Measurements from ENCODE around the gene POU2F3.

POU2F3 gene

DNA sequence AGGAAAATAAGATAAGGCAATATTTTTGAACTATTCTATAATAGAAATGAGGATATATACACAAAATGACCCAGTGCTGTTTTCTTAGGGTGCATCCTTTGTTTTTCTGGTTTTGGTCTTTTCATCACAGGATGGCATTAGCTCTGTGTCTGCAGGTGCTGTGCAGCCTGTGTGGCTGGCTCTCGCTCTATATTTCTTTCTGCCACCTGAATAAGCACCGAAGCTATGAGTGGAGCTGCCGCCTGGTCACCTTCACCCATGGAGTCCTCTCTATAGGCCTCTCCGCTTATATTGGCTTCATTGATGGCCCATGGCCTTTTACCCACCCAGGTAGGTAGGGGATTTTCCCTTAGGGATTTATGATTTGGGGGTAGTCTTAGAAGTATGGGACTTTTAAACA is 87.4 kb downstream of the POU2F3 start:
- no peak for DNase-seq

DNA sequence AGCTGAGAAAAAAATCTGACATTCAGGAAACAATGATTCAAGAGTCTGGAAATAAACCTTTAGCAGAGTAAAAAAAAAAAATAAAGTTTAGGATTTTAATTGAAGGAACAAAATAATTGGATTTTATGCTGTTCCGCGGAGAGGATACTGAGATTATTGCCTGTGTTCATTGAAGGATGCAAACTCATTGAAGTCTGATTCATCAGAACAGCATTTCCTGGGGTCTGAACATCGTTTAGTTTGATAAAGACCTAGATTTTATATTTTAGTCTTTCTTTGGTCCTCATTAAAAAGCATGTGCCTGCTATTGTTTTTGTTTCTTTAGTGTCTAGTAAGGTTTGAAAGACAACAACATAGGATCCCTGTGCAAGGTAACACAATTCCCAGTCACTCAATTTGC is 89.6 kb downstream of the POU2F3 start:
- no peak for DNase-seq

DNA sequence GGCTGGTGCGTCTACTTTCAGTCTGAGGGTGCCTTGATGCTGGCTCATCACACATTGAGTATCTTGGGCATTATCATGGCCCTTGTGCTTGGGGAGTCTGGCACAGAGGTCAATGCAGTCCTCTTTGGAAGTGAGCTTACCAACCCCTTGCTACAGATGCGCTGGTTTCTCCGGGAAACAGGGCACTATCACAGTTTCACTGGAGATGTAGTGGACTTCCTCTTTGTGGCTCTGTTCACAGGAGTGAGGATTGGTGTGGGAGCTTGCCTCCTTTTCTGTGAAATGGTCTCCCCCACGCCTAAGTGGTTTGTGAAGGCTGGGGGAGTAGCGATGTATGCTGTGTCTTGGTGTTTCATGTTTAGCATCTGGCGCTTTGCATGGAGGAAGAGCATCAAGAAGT is 90.1 kb downstream of the POU2F3 start:
- no peak for DNase-seq

DNA sequence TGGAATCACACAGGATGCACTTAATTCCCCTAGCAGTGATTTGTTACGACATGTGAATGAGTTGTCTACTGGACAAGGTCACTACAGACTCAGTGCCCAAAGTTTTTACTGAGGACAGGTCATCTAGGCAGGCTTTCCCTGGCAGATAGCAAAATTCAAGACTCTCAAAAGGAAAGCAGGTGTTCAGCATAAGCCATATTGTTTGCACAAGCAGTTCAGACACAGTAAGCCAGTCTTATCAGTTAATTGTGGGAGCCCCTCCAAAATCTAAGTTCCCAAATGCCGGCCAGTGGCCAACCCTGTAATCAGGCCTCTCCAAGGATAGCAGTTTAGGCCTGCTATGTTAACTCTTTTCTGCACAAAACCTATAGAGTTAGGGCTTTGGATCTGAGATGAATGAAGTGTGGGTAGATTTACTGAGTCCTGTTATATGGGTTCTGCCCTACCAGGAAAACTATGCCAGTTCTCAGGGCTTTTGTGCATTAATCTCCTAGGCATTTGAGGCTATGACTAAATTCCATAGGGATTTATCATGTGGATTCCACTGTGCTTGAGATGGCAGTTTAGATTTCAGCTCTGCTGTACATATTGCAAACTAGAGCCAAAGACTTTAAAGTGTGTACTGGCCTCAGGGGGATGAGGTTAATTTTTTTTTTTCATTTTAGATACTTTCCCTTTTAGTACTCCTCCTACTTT is 91.5 kb downstream of the POU2F3 start:
- no peak for DNase-seq

DNA sequence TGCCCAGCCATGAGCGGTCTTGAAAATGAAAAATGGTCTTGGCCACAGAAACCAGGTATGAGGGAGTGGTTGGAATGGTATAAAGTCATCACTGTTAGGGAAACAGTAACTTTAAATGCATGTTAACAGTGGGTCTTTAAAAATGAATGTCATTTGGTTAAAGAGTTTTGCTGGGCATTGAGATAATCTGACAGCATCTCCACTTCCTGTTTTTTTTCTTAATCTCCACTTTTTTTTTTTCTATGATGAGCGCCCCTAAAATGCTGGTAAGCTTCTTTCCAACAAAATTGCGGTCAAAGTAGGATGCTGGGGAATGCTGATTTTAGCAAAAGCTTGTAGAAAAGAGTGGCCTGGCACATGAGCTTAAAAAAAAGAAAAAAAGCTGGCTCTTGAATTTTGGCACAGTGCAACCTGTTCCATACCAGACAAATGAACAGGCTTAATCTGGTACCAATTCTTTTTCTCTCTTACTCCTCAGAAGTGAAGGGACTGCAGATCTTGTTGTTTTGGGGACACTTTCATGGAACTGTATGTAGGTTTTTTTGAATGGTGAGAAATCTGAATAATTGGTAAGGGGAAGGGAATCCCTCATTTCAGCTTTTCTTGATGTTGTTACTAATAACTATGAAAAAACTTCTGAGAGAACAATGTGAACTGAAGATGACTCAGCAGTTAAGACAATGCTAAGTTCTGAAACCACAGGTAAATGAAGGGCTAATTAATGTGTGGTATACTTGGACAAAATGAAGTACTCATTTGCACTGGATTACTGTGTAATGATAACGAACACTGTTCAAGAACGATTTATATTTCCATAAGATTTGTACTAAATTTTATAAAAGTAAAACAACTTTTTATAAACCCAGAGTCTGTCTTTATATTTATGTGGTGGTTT is 93.1 kb downstream of the POU2F3 start:
- no peak for DNase-seq

DNA sequence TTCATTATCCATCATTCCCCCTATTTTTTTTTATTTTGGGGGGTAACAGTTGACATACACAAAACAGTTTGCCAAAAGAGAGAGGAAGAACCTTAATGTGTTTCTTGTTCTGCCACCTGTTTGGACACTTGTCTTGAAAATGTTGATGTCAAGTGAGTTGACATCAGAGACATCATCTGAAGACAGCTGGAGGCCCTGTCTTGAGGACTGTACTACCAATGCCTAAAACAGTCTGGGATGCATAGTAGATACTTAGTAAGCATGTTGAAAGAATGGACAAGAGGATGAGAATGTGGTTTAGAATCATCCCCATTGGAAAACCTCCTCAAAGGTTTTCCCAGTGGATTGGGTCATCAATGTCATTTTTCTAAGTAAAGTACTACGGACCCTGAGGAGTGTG is 93.9 kb downstream of the POU2F3 start:
- DNase-seq, result no peak

DNA sequence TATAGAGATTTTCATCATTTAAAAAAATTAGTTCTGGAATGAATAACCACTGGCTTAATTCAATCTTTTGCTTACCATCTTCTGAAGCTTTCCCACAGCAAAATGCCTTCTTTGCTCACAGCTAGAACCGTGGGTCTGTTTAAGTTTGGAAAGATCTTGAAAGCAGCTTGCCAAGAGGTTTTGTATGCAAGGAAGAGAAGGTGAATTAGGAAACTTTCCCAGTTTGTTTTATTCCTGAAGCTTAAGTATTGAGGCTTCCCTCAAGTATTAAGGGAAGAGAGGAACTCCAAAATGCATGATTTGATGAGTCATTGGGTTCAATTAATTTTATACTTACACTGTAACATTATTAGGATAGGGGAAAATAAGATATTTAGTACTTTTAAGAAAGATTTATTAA is 94.4 kb downstream of the POU2F3 start:
- no peak for DNase-seq

DNA sequence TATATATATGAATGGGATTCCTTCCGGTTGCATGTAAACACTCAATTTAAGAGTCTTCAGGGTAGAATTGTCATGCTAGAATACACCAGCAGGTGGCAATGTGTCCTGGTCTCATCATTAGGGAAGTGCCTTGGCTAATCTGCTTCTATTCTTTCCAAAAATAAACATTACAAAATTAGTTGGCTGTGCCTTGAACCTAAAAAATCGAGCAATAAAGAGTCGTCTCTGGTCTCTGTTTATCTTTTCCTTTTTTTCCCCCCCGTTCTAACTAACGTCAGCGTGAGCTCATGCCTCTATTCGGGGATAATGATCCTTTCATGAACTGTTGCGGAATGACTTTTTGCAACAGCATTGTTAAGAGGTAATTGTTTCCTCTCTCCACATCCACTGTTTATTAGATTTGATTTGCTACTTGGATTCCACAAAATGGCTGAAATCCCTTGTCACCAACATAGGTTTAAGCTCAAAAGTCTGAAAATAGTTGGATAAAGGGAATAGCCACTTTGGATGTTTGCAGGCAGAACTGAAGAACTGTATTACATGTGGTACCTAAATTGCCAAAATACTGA is 95.0 kb downstream of the POU2F3 start:
- peak; percentile 86 for DNase-seq

DNA sequence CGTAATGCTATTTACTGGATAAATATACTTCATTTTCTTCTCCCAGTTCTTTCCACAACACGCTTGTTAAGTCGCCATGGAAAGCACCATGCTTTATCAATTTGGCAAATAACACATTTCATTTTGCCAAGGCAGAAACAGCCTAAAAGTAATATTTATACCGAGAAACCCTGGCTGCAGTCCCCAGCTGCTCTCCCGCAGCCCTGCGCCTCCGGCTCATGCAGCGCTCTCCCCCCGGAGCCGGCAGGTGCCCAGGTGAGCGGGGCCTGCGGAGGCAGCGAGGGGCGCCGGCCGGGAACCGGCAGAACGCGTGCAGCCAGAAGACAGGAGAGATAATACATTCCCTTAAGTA is 95.6 kb downstream of the POU2F3 start:
- peak; percentile 47 for DNase-seq

DNA sequence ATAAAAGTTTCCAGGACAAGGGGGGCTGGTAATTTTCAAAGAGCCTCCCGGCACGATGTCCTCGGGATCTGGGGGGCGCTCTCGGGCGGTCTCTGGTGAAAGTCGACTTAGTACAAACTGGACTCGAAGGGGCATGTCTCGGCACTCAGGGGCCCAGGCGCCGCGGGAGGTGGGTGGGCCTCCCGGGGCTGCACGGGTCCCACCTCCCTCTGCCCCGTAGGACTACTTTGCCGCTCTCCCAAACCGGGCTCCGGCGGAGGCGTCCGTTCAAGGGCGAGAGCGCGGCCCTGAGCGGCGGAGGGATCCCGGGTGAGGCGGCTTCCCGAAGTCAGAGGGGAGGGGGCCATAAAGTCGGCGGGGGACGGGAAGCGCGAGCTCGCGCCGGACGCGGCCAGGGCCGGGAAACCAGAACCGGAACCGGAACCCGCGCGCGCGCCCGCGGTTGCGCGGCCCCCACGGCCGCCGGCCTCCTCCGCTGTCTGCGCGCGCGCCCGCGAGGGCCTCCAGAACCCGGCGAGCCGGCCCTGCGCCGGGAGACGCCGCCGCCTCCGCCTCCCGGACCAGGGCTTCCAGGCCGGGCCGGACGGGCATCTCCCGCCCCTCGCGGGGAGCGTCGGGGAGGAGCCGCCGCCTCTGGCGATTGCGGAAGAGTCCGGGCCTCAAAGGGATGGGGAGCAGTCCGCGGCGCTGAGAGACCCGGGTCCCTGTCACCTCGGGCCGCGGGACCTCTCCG is 96.1 kb downstream of the POU2F3 start, which contains the start of gene ARHGEF12:
TSS of gene ARHGEF12 (plus strand) at position 506 of the 733 bp plus-strand sequence. CDS start 831 bp downstream, outside the sequence.
- DNase-seq, result peak; percentile 76

DNA sequence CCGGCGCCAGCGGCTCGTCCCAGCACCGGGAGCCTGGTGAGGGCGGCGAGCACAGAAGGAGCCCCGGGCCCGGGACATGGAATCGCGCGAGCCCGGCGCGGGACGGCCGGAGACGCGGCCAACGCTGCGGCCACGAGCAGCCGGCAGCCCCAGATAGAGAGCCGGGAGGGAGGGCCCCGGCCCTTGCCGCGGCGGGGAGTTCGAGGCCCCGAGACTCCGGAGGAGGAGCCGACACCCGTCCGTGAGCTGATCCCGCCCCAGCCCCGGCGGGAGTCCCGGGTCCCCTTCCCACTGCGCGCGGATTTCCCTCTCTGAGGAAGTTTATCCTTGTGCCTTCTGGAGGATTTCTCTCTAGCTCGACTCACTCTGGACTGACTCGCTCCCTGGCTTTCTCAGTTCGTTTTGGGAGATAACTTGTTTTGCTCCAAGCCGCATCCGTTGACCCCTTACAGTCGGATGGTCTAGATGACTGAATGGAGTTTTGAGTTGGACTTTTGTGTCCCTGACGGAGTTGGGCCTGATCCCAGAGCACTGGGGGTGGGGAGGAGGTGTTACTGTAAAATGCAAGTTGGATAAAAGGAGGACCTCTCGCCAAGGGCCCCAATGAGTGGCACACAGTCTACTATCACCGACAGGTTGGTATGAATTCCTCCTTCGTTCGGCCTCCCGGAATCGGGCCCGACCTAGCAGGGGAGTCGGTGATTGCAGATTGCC is 96.9 kb downstream of the POU2F3 start:
- DNase-seq, result no peak

DNA sequence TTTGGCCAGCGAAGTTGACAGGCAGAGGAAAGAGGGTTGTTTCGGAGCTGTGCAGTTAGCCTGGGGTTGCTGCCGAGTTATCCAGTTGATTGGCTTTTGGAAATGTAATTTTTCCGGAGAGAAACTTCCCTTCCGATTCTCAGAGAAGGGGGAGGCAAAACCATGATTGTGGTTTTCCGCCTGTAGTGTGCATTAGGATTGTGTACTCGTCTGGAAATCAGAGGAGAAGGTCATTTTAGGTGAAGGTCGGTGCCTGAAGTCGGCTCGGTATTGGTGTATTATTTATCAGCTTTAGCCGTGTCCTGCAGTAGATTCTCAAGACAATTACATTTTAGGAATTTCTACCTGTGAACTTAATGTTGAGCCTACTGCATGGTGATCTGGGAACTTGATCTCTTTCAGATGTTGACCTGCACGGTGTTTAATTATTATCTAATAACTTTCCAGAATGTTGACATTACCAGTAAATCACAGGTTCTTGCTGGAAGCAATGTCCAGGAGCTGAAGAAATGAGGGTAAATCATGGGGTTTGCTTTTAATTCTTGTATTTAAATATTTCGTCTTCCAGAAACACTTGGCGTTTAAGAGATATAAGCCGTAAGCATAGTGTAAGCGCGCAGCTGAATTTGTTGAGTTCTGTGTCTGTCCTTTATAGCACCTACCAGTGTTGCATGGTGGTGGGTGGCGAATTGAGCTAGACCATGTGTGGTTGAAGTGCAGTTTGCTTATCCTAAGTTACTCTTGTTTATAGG is 97.6 kb downstream of the POU2F3 start:
- peak; percentile 12 for DNase-seq

DNA sequence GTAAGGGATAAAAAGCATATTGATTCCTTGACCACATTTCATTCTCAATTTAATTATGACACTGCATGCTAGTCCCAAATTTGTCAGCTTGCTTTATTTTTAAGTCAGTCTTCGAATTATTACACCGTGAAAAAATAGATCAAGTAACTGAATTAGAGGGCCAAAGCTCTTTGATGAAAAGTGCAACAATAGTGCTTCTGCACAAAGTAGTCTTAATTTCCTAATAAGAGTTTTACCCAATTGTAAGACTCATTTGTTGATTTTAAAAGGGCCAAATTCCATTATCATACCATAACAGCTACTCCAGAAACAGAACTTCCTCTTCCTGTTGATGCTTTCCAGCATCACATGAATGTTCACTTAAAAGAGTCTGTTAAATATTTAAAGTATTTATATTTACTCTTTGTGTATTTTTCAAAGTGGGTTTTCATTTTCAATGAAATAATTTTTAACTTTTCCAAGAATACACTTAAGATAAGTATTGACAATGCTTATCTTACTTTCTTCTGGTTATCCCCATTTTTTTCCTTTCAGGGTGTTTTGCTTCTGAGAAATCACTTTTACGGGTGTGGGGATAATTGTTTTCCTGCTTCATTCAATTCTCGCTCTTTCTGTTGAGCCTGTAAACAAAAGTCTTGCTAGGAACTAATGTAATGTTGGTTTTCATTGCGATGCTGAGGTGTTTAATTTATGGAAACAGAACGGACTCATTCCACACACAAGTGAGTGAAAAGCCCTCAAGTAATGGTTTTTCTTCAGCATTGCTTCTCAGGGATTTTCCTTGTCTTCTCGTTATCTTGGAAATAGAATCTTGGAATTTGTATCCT is 98.4 kb downstream of the POU2F3 start:
- DNase-seq, result no peak

DNA sequence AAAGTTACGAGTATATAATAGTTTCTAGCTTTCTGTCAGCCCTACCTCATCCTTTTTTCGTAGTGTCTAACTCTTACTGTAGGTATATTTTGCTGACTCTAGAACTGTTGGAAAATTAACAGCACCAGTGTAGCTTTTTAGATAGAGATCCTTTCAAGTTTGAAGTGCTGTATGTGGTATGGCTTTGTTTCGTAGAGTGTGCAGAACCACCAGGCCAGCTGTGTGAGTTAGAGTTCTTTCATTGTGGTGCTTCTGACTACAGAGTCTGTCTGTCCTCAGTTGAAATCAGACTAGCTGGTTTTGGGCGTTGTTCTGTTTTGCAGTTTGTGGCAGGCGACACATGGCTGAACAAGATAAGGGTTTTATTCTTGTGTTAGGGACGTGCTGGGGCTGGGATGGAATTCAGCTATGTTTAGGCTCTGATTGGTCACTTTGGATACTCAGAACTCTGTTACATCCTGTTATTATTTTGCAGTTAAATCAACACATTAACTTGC is 99.5 kb downstream of the POU2F3 start:
- no peak for DNase-seq

DNA sequence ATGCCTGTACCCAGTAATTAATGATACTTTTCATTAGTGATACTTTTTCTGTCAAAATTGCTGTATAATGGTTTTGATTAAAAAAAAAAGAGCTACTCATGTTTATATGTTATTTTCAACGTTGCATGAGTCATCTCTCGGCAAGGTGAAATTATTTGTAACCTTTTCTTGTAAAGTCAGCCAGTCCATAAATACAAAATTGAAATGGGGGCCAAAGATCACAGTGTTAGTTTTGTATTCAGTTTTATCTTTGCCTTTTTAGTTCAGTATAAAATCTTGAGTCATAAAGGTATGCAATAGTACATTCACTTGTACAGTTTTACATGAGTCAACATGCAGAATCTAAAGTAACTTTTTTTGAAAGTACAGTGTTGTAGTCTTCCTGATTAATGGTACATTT is 100.6 kb downstream of the POU2F3 start:
- DNase-seq, result no peak

DNA sequence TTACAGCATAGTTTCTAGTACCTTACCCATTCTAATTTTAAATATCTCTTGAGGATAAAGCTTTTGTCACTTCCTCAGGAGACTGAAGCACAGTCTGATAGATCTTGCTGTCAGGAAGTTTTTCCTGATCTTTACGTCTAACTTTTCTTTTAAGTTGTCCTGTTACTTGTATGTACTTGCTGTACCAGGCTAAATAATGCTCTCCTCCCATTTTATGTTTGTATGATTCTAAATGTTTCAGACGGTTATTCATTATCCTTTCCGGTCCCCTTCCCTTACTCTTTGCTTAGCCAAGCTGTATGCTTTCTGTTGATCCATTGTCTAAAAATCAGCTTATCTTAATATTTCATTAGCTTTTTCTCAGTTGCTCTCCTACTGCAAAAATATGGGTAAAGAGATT is 102.3 kb downstream of the POU2F3 start:
- DNase-seq, result no peak

DNA sequence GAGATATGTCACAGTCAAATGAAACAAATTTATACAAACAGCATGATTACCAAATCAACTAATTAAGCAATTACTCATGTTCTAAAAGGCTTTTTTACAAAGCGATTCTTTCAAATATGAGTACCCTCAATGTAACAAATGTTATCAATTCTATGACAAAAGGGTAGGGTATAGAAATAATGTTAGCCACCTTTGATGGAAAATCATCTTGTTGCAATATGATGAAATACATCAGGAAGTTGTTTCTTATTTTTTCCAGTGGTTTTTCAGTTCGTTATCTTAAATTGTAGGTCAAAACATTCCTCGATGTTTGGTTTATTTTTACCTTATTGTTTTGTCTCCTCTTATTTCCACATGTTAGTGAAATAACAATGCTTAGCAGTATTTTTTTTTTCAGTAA is 102.7 kb downstream of the POU2F3 start:
- no peak for DNase-seq

DNA sequence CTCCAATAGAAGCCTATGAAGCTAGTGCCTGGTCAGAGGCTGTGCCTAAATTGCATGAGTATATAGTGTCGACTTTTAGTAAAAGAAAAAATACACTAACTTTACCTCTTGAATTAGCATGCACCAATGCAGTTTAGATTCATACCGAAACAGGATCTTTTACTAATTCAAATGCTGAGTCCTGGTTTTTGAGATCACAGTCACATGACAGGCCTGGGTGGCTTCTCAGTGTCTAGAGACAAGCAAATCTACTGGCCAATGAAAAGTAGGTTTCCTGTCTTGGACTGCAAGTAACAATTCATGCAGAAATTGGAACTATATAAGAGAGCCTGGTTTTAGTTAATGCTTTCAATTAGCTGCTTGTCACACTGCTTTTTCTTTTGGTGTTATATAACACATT is 103.5 kb downstream of the POU2F3 start:
- no peak for DNase-seq

DNA sequence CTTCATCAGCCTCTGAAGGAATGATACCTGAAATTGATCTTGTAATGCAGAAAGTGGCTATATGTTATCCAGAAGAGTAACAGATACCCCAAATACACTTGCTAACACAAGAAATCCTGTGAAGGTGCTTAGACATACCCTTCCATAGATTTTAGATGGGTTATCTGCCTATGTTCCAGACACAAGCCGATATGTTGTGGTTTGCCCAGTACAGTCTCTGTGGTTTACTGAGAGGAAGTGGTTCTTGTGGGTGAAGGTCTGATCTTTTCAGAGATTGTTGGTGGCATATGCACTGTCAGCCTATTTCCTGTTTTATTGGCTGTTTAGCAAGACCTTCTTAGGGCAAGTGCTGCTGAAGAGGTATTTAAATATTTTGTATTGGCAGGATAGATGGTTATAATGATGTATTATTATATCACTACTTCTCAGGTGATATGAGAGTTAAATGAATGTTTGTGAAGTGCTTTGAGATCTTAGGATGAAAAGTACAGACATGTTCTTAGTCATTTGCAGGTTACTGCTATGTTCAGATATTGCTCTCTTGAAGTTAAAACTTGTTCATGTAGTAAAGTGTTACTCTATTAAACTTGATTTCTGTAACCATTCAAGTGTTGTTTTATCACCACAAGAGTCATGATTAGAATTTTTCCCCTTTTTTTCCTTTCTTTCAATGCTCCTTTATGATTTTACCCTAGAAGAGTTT is 104.5 kb downstream of the POU2F3 start:
- peak; percentile 32 for DNase-seq

DNA sequence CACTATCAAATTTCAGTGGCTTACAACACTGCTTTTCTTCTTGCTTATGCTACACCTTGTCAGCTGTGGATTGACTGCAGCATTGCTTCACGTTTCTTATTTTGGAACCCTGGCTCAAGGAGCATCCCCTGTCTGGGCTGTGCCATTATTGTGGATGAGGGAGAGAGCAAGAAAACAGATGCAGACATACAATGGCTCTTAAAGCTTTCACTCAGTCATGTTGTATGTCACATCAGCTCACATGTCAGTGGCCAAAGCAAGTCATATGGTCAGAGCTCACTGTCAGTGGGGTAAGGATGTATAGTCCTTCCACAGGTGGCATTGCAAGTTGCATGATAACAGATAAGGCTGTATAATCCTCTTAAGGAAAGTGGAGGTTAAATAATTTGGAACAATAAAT is 106.3 kb downstream of the POU2F3 start:
- DNase-seq, result no peak

All from NCI-H2029 treated with DMSO at 0.1 percent for 48 hours (cell line).